Measurements from ENCODE around the gene GSG1L2. TPM values are rescaled to one million over a fixed set of nuclear protein-coding genes. Genes with fewer than 3 reads are reported as not detected.

The GSG1L2 gene
- total and polyA plus RNA-seq, 4 donors: not detected

- TF ChIP-seq REST (IDR thresholded peaks at IDR 0.05) (no peak), TAF1 (conservative IDR thresholded peaks at IDR 0.05) (no peak), GABPA (IDR thresholded peaks at IDR 0.05 in 1 of 2, conservative IDR thresholded peaks at IDR 0.05 in 1 of 2) (no peak), ZBTB33 (IDR thresholded peaks at IDR 0.05) (no peak), HNF4G (IDR thresholded peaks at IDR 0.05) (no peak), RAD21 (IDR thresholded peaks at IDR 0.05) (no peak)
Observed at GRCh38 chr17:9769036-9769695, 52.7 kb downstream of the GSG1L2 start (continued).

GRCh38 chr17:9768381-9768934, 53.4 kb downstream of the GSG1L2 start:
- no peak overlapping the region for H3K27ac ChIP-seq (ENCODE audit: low read depth in 1 of 2, low read length in 2 of 2)
- no peaks in the 10 kb centered on the region for H3K4me1 ChIP-seq (ENCODE audit: control insufficient read depth in 4 of 4, insufficient read depth in 4 of 4, low read length in 3 of 4)
- no peaks in the 10 kb centered on the region for H3K36me3 ChIP-seq (ENCODE audit: control insufficient read depth in 4 of 4, insufficient read depth in 3 of 4, low read depth in 1 of 4, low read length in 3 of 4)
- no peak overlapping the region for H3K4me3 ChIP-seq (ENCODE audit: low read depth in 1 of 3, low read length in 3 of 3)
- peaks cover 0 to 6% (median 0%) of the 10 kb centered on the region in 4 donors for H3K27me3 ChIP-seq (ENCODE audit: control insufficient read depth in 4 of 4, insufficient read depth in 4 of 4, low read length in 3 of 4)
- TF ChIP-seq YY1 (IDR thresholded peaks at IDR 0.05) (no peak), FOXA1 (IDR thresholded peaks at IDR 0.05) (no peak), RAD21 (IDR thresholded peaks at IDR 0.05) (peak; percentile 42 to 53), REST (IDR thresholded peaks at IDR 0.05) (no peak), CTCF (IDR thresholded peaks at IDR 0.05; ENCODE audit: low read depth, low read length, missing input control) (peak; percentile 47), FOXA2 (IDR thresholded peaks at IDR 0.05) (no peak), NR2F2 (IDR thresholded peaks at IDR 0.05) (no peak), EGR1 (IDR thresholded peaks at IDR 0.05; ENCODE audit: low read depth in 2 of 2) (no peak), ATF3 (IDR thresholded peaks at IDR 0.05) (no peak), ZBTB33 (IDR thresholded peaks at IDR 0.05) (no peak), HNF4A (conservative IDR thresholded peaks at IDR 0.05) (no peak), SP1 (IDR thresholded peaks at IDR 0.05) (no peak)
- no peak overlapping the region for H3K9ac ChIP-seq (ENCODE audit: low read depth in 1 of 2, low read length in 2 of 2)
- no peak for DNase-seq (ENCODE audit: low spot score)
- no peaks in the 10 kb centered on the region for H3K9me3 ChIP-seq (ENCODE audit: control insufficient read depth in 4 of 4, low read length in 3 of 4)
- 26% methylated on average over 5 of the region's 5 CpGs for WGBS

All from liver (tissue), 9 donors.